HUDEP-2 (cell line): ENCODE results near the gene CAMKMT.
A peak's percentile ranks its signal among the peaks of the same experiment; 100 is the strongest.

Experiments
- DNase-seq, 76 experiments: peaks; one replicate each; lab custom pipeline; 2025; ENCODE audit not compliant: unreplicated experiment in 76 of 76; lab: John Stamatoyannopoulos, UW

CAMKMT gene

GRCh38 chr2:44361330-44362206, at the start of gene CAMKMT, which contains the start of gene PREPL:
Gene CAMKMT, plus strand, starts transcription at chr2:44361947.
Gene PREPL, minus strand, starts transcription at chr2:44361494. Its CDS starts 15,152 bp downstream, at chr2:44346342.
- peak; percentile 29 to 98 (median 95) for DNase-seq

GRCh38 chr2:44314362-44314761, 47.4 kb upstream of the CAMKMT start:
- no peak for DNase-seq

GRCh38 chr2:44315945-44316344, 45.8 kb upstream of the CAMKMT start:
- no peak for DNase-seq

GRCh38 chr2:44320832-44321231, 40.9 kb upstream of the CAMKMT start:
- no peak for DNase-seq

- DNase-seq, result no peak
These were observed 40.4 kb upstream of the CAMKMT start for GRCh38 chr2:44321360-44321759.

GRCh38 chr2:44324971-44325426, 36.7 kb upstream of the CAMKMT start:
- peak in 63 of 76 experiments; percentile 2 to 85 (median 48) for DNase-seq

GRCh38 chr2:44325897-44326296, 35.9 kb upstream of the CAMKMT start:
- no peak for DNase-seq

GRCh38 chr2:44326548-44327264, 35.0 kb upstream of the CAMKMT start:
- DNase-seq, result no peak

GRCh38 chr2:44328750-44329149, 33.0 kb upstream of the CAMKMT start:
- DNase-seq, result no peak

- DNase-seq, result no peak
These were observed 32.4 kb upstream of the CAMKMT start for GRCh38 chr2:44329343-44329742.

GRCh38 chr2:44330801-44331200, 30.9 kb upstream of the CAMKMT start:
- no peak for DNase-seq

- DNase-seq, result no peak
These were observed 27.8 kb upstream of the CAMKMT start for GRCh38 chr2:44333994-44334393.

- DNase-seq, result no peak
These were observed 25.8 kb upstream of the CAMKMT start for GRCh38 chr2:44335806-44336538.

GRCh38 chr2:44342854-44343253, 18.9 kb upstream of the CAMKMT start:
- DNase-seq, result peak in 5 of 76 experiments; percentile 1 to 9 (median 4)

- DNase-seq, result no peak
These were observed 14.2 kb upstream of the CAMKMT start for GRCh38 chr2:44347526-44347925.

GRCh38 chr2:44348400-44348799, 13.3 kb upstream of the CAMKMT start:
- DNase-seq, result no peak

- no peak for DNase-seq
These were observed 12.2 kb upstream of the CAMKMT start for GRCh38 chr2:44349506-44349905.

GRCh38 chr2:44351088-44351487, 10.7 kb upstream of the CAMKMT start:
- DNase-seq, result no peak

- DNase-seq, result no peak
These were observed 10.1 kb upstream of the CAMKMT start for GRCh38 chr2:44351676-44352075.

- no peak for DNase-seq
These were observed 9.2 kb upstream of the CAMKMT start for GRCh38 chr2:44352510-44352909.

GRCh38 chr2:44354761-44355160, 7.0 kb upstream of the CAMKMT start:
- peak in 7 of 76 experiments; percentile 1 to 20 (median 5) for DNase-seq
